ENCODE results near the gene ANKMY1. TPM values are rescaled to one million over a fixed set of nuclear protein-coding genes. Genes with fewer than 3 reads are reported as not detected.
A peak's percentile ranks its signal among the peaks of the same experiment; 100 is the strongest.
"Not testable (repeated sequence)": the region's sequence is repeated elsewhere in the genome, so short reads cannot be mapped to it uniquely, and the experiment has no call there.

ANKMY1 gene
- total RNA-seq, 1 experiment from 2014 or later: 85.7 TPM

GRCh38 chr2:240498958-240499260, 58.9 kb downstream of the ANKMY1 start:
- Histone ChIP-seq H3F3A (ENCODE audit: insufficient read depth, low read depth) (peaks cover 8% of the 10 kb centered on the region; the same call in 1 of the 2 replicates), H3K27ac (no peak overlapping the region), H3K9me3 (ENCODE audit: insufficient read depth, low read depth) (no peaks in the 10 kb centered on the region), H3K4me1 (replicated peaks; ENCODE audit: insufficient read depth) (no peaks in the 10 kb centered on the region), H3K4me2 (no peak overlapping the region), H4K20me1 (ENCODE audit: insufficient read depth) (0 out of 2 replicates have a peak, but pooled peaks cover 6% of the 10 kb centered on the region), H3K27me3 (ENCODE audit: insufficient read depth, low read depth) (no peaks in the 10 kb centered on the region), H3K79me2 (ENCODE audit: low read depth) (no peaks in the 10 kb centered on the region), H2AFZ (no peak overlapping the region), H3K4me3 (no peak overlapping the region), H3K36me3 (ENCODE audit: low read depth) (peaks cover 28% of the 10 kb centered on the region), H3K9me2 (ENCODE audit: insufficient read depth) (no peaks in the 10 kb centered on the region)
- intact Hi-C loops (cut with micrococcal nuclease; ENCODE audit: unreplicated experiment): no loop called here
- BruUV-seq (replicated peaks): no TSS peak
- DNase-seq: no peak
- TF ChIP-seq, protein P1, sequence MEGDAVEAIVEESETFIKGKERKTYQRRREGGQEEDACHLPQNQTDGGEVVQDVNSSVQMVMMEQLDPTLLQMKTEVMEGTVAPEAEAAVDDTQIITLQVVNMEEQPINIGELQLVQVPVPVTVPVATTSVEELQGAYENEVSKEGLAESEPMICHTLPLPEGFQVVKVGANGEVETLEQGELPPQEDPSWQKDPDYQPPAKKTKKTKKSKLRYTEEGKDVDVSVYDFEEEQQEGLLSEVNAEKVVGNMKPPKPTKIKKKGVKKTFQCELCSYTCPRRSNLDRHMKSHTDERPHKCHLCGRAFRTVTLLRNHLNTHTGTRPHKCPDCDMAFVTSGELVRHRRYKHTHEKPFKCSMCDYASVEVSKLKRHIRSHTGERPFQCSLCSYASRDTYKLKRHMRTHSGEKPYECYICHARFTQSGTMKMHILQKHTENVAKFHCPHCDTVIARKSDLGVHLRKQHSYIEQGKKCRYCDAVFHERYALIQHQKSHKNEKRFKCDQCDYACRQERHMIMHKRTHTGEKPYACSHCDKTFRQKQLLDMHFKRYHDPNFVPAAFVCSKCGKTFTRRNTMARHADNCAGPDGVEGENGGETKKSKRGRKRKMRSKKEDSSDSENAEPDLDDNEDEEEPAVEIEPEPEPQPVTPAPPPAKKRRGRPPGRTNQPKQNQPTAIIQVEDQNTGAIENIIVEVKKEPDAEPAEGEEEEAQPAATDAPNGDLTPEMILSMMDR (conservative IDR thresholded peaks at IDR 0.05): no peak
- no peak for TF ChIP-seq EZH2 (IDR thresholded peaks at IDR 0.05; ENCODE audit: low read depth)
- ChIA-PET POLR2A (ENCODE audit: unreplicated experiment) (no interaction called here), CTCF (no interaction called here)

DNA sequence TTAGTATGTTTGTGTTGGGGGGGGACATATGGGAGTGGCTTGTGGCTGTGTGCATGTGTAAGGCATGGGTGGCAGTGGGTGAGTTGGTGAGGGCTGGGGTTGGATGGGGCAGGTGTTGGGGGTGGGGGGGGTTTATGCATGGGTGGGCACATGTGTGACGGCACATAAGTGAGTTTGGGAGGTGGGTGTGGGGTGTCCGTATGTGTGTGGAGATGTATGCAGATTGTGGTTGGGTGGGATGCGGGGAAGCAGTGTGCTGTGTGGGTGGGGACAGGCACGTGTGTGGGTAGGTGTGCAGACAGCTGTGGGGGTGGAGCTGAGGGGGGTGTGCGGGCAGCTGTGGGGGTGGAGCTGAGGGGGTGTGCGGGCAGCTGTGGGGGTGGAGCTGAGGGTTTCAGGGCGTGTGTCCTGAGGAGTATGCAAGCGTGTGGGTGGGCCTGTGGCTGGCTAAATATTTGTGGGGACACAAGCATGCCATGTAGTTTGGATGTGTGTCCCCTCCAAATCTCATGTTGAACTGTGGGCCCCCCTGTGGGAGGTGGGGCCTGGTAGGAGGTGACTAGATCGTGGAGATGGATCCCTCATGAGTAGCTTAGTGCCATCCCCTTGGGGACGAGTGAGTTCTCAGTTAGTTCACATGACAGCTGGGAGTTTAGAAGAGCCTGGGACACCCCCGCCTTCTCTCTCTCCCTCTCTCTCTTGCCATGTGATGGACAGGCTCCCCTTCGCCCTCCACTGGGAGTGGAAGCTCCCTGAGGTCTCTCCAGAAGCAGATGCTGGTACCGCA, 59.4 kb downstream of the ANKMY1 start:
- H3K27me3 ChIP-seq (ENCODE audit: insufficient read depth, low read depth): no peaks in the 10 kb centered on the region
- H3K27ac ChIP-seq: no peak overlapping the region
- H3K4me1 ChIP-seq (replicated peaks; ENCODE audit: insufficient read depth): no peaks in the 10 kb centered on the region
- no peak for DNase-seq
- H2AFZ ChIP-seq: no peak overlapping the region
- ChIA-PET POLR2A (ENCODE audit: unreplicated experiment) (no interaction called here), CTCF (no interaction called here)
- H3K36me3 ChIP-seq (ENCODE audit: low read depth): peaks cover 30% of the 10 kb centered on the region
- H3F3A ChIP-seq (ENCODE audit: insufficient read depth, low read depth): peaks cover 8% of the 10 kb centered on the region; the same call in 1 of the 2 replicates
- no peaks in the 10 kb centered on the region for H3K79me2 ChIP-seq (ENCODE audit: low read depth)
- BruUV-seq (replicated peaks): no TSS peak
- H3K9me3 ChIP-seq (ENCODE audit: insufficient read depth, low read depth): peaks cover 2% of the 10 kb centered on the region; the same call in 1 of the 2 replicates
- no peaks in the 10 kb centered on the region for H3K9me2 ChIP-seq (ENCODE audit: insufficient read depth)
- H3K4me3 ChIP-seq: no peak overlapping the region
- intact Hi-C loops (cut with micrococcal nuclease; ENCODE audit: unreplicated experiment): no loop called here
- H3K4me2 ChIP-seq: no peak overlapping the region
- no peak for TF ChIP-seq EZH2 (IDR thresholded peaks at IDR 0.05; ENCODE audit: low read depth)
- 0 out of 2 replicates have a peak, but pooled peaks cover 5% of the 10 kb centered on the region for H4K20me1 ChIP-seq (ENCODE audit: insufficient read depth)

- H3K27ac ChIP-seq; H3K79me2 ChIP-seq (ENCODE audit: low read depth); H3K4me3 ChIP-seq; H3K27me3 ChIP-seq (ENCODE audit: insufficient read depth, low read depth); H3K4me2 ChIP-seq; H2AFZ ChIP-seq; H4K20me1 ChIP-seq (ENCODE audit: insufficient read depth); H3K4me1 ChIP-seq (replicated peaks; ENCODE audit: insufficient read depth); H3K9me2 ChIP-seq (ENCODE audit: insufficient read depth); BruUV-seq (replicated peaks); POLR2A ChIA-PET (ENCODE audit: unreplicated experiment): not testable (repeated sequence)
- intact Hi-C loops (cut with micrococcal nuclease; ENCODE audit: unreplicated experiment): loop anchor here (1.0 to 2.0 kb wide), 2 partner anchors 264 to 436 kb away; no protein-coding TSS in a partner anchor
- CTCF ChIA-PET: interaction anchor here (0.8 to 1.4 kb wide), 3 partner anchors 39 to 436 kb away, joined by 4 to 12 read pairs (median 6); no protein-coding TSS in a partner anchor
- Histone ChIP-seq H3K9me3 (ENCODE audit: insufficient read depth, low read depth) (peaks cover 14% of the 10 kb centered on the region), H3F3A (ENCODE audit: insufficient read depth, low read depth) (peaks cover 13% of the 10 kb centered on the region; the same call in 1 of the 2 replicates), H3K36me3 (ENCODE audit: low read depth) (peaks cover 33% of the 10 kb centered on the region)
- TF ChIP-seq, protein P1 (conservative IDR thresholded peaks at IDR 0.05): peak; percentile 50; the same call in 1 of the 2 replicates
- DNase-seq: peak in 1 of 2 experiments; percentile 34
Measured at GRCh38 chr2:240497082-240497481, 60.7 kb downstream of the ANKMY1 start.
